ENCODE data around the gene COX6B1.

The COX6B1 gene

DNA sequence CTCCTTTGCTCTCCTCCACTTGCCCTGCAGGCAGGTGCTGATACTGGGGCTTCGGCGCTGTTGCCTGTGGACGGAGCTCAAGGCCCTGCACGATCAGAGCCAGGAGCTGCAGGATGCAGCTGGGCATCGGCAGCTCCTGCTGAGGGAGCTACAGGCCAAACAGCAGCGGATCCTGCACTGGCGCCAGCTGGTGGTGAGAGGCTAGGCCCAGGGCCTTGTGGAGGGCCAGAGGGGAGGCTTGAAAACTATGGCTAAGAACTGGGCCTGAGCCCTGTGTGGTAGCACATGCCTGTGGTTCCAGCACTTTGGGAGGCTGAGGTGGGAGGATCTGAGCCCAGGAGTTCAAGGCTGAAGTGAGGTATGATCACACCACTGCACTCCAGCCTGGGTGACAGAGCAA, 29.3 kb upstream of the COX6B1 start:
- TF ChIP-seq CREB1 (IDR thresholded peaks at IDR 0.05; ENCODE audit: low read depth) (no peak), YY1 (IDR thresholded peaks at IDR 0.05; ENCODE audit: low read depth) (no peak), TAF1 (IDR thresholded peaks at IDR 0.05; ENCODE audit: low read depth) (no peak), ZBTB7A (IDR thresholded peaks at IDR 0.05; ENCODE audit: low read depth) (no peak), NFIC (IDR thresholded peaks at IDR 0.05) (no peak), CEBPB (IDR thresholded peaks at IDR 0.05) (no peak), TCF12 (IDR thresholded peaks at IDR 0.05; ENCODE audit: low read depth) (no peak), EP300 (IDR thresholded peaks at IDR 0.05; ENCODE audit: borderline replicate concordance) (no peak), TEAD4 (IDR thresholded peaks at IDR 0.05) (no peak), EGR1 (IDR thresholded peaks at IDR 0.05) (no peak), RAD21 (IDR thresholded peaks at IDR 0.05; ENCODE audit: low read depth) (no peak), FOXM1 (IDR thresholded peaks at IDR 0.05; ENCODE audit: borderline replicate concordance, low read depth) (no peak)
- TF ChIP-seq, protein P1, sequence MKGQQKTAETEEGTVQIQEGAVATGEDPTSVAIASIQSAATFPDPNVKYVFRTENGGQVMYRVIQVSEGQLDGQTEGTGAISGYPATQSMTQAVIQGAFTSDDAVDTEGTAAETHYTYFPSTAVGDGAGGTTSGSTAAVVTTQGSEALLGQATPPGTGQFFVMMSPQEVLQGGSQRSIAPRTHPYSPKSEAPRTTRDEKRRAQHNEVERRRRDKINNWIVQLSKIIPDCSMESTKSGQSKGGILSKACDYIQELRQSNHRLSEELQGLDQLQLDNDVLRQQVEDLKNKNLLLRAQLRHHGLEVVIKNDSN (IDR thresholded peaks at IDR 0.05), result no peak
- TF ChIP-seq, protein P2, sequence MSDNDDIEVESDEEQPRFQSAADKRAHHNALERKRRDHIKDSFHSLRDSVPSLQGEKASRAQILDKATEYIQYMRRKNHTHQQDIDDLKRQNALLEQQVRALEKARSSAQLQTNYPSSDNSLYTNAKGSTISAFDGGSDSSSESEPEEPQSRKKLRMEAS (IDR thresholded peaks at IDR 0.05), result no peak
- TF ChIP-seq, protein P3, sequence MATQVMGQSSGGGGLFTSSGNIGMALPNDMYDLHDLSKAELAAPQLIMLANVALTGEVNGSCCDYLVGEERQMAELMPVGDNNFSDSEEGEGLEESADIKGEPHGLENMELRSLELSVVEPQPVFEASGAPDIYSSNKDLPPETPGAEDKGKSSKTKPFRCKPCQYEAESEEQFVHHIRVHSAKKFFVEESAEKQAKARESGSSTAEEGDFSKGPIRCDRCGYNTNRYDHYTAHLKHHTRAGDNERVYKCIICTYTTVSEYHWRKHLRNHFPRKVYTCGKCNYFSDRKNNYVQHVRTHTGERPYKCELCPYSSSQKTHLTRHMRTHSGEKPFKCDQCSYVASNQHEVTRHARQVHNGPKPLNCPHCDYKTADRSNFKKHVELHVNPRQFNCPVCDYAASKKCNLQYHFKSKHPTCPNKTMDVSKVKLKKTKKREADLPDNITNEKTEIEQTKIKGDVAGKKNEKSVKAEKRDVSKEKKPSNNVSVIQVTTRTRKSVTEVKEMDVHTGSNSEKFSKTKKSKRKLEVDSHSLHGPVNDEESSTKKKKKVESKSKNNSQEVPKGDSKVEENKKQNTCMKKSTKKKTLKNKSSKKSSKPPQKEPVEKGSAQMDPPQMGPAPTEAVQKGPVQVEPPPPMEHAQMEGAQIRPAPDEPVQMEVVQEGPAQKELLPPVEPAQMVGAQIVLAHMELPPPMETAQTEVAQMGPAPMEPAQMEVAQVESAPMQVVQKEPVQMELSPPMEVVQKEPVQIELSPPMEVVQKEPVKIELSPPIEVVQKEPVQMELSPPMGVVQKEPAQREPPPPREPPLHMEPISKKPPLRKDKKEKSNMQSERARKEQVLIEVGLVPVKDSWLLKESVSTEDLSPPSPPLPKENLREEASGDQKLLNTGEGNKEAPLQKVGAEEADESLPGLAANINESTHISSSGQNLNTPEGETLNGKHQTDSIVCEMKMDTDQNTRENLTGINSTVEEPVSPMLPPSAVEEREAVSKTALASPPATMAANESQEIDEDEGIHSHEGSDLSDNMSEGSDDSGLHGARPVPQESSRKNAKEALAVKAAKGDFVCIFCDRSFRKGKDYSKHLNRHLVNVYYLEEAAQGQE (IDR thresholded peaks at IDR 0.05; ENCODE audit: low read depth), result no peak

DNA sequence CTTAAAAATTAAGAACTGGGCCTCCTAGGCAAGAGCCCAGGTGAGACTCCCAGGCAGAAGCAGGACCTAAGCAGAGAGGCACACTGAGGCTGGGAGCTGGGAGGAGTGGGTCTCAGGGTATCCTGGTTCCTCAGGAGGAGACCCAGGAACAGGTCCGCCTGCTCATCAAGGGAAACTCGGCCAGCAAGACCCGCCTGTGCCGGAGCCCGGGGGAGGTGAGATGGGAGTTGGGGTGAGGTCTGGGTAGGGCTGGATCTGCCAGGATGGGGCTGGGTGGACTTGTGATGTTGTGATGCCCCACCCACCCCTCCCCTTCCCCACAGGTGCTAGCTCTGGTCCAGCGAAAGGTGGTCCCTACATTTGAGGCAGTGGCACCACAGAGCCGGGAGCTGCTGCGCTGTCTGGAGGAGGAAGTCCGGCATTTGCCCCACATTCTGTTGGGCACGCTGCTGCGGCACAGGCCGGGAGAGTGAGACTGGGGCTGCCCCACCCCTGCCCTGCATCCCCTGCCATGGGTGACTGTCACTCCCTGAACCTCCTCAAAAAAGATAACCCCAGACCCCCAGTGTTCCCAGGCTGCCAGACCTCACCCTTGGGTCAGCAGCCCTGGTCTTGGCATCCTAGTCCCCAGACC, 28.7 kb upstream of the COX6B1 start:
- TF ChIP-seq NFIC (IDR thresholded peaks at IDR 0.05), result no peak
- no peak for TF ChIP-seq EGR1 (IDR thresholded peaks at IDR 0.05)
- TF ChIP-seq CREB1 (IDR thresholded peaks at IDR 0.05; ENCODE audit: low read depth), result no peak
- TF ChIP-seq, protein P1 (IDR thresholded peaks at IDR 0.05), result no peak
- TF ChIP-seq, protein P2 (IDR thresholded peaks at IDR 0.05), result no peak
- no peak for TF ChIP-seq ZBTB7A (IDR thresholded peaks at IDR 0.05; ENCODE audit: low read depth)
- TF ChIP-seq TEAD4 (IDR thresholded peaks at IDR 0.05), result no peak
- TF ChIP-seq YY1 (IDR thresholded peaks at IDR 0.05; ENCODE audit: low read depth), result no peak
- TF ChIP-seq TCF12 (IDR thresholded peaks at IDR 0.05; ENCODE audit: low read depth), result no peak
- TF ChIP-seq TAF1 (IDR thresholded peaks at IDR 0.05; ENCODE audit: low read depth), result no peak
- TF ChIP-seq, protein P3 (IDR thresholded peaks at IDR 0.05; ENCODE audit: low read depth), result no peak
- no peak for TF ChIP-seq CEBPB (IDR thresholded peaks at IDR 0.05)
- no peak for TF ChIP-seq FOXM1 (IDR thresholded peaks at IDR 0.05; ENCODE audit: borderline replicate concordance, low read depth)

DNA sequence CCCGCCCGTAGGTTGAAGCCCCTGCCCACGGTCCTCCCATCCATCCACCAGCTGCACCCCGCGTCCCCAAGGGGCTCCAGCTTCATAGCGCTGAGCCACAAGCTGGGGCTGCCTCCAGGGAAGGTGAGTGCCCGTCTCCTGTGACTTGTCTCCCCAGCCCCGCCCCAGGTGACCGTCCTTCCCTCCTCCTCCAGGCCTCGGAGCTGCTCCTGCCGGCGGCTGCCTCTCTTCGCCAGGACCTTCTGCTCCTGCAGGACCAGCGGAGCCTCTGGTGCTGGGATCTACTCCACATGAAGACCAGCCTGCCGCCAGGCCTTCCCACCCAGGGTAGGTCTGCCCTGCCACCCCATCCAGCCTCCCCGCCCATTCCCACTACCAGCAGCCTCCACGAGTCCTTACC, 28.1 kb upstream of the COX6B1 start:
- TF ChIP-seq YY1 (IDR thresholded peaks at IDR 0.05; ENCODE audit: low read depth) (no peak), TAF1 (IDR thresholded peaks at IDR 0.05; ENCODE audit: low read depth) (no peak), NFIC (IDR thresholded peaks at IDR 0.05) (no peak), EGR1 (IDR thresholded peaks at IDR 0.05) (no peak), EP300 (IDR thresholded peaks at IDR 0.05; ENCODE audit: borderline replicate concordance) (no peak)
- TF ChIP-seq, protein P2 (IDR thresholded peaks at IDR 0.05), result no peak

DNA sequence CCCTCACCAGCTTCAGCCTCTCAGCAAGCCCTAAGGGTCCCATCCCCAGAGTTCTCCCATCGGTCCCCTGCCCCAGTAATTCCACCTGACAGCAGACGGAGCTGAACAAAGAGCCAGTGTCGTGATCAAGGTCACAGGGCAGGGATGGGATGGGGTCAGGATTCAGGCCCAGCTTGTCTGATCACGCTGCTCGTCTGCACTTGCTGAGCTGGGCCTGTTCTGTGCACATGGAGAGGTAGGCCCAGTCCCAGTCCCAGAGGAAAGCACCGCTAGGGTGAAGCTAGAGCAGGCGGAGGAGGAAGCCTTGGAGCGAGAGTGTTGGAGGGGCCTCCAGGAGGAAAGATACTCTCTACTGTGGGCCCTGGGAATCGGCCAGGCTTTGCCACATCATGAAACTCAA, 26.4 kb upstream of the COX6B1 start:
- TF ChIP-seq, protein P1 (IDR thresholded peaks at IDR 0.05), result no peak
- TF ChIP-seq, protein P3 (IDR thresholded peaks at IDR 0.05; ENCODE audit: low read depth), result no peak
- TF ChIP-seq EP300 (IDR thresholded peaks at IDR 0.05; ENCODE audit: borderline replicate concordance), result no peak
- no peak for TF ChIP-seq TAF1 (IDR thresholded peaks at IDR 0.05; ENCODE audit: low read depth)
- no peak for TF ChIP-seq CEBPB (IDR thresholded peaks at IDR 0.05)
- TF ChIP-seq TCF12 (IDR thresholded peaks at IDR 0.05; ENCODE audit: low read depth), result no peak

Data from Ishikawa (cell line).